H1 (cell line): ENCODE measurements around the gene WNK2. TPM values are rescaled to one million over a fixed set of nuclear protein-coding genes. Genes with fewer than 3 reads are reported as not detected.

Source experiments
- CTCF ChIA-PET: fragments of 300-600 bp; sonication (Branson Sonifier 250); formaldehyde crosslinking; loops from one replicate; lab custom pipeline; 2021; ENCODE audit not compliant: partially characterized antibody; lab: Charles Lee
- POLR2A ChIA-PET: fragments of 300-600 bp; sonication (Branson Sonifier 250); formaldehyde crosslinking; loops from one replicate; lab custom pipeline; 2021; ENCODE audit warnings: inconsistent platforms; ENCODE audit not compliant: partially characterized antibody; lab: Charles Lee
- DNase-seq, 2 experiments: peaks; one replicate each; pipeline versions ENCODE4 v3.0.0 to v3.0.0-alpha.2; 2010 to 2022; ENCODE audit warnings: low spot score in 2 of 2, low read depth in 1 of 2, mixed read lengths in 1 of 2
- FAIRE-seq: peaks from 2 replicates; lab custom pipeline; 2011; peaks lifted over from hg19 to GRCh38; lab: Jason Lieb, UNC
- H2AFZ ChIP-seq: 2 replicates; pipeline ENCODE4 v1.8.1; 2012; ENCODE audit warnings: low read length, inconsistent platforms
- H2AK5ac ChIP-seq: 2 replicates; pipeline ENCODE4 v1.6.1; 2013; ENCODE audit warnings: low read depth, low read length
- H2BK120ac ChIP-seq: replicated peaks from 2 replicates; pipeline ENCODE3; 2013; ENCODE audit warnings: low read depth, low read length, inconsistent platforms
- H2BK12ac ChIP-seq: 2 replicates; pipeline ENCODE4 v1.6.1; 2013; ENCODE audit warnings: low read depth, low read length
- H2BK15ac ChIP-seq: 2 replicates; pipeline ENCODE4 v1.6.1; 2013; ENCODE audit warnings: low read length
- H2BK20ac ChIP-seq: 2 replicates; pipeline ENCODE4 v1.6.1; 2013; ENCODE audit warnings: low read length
- H2BK5ac ChIP-seq: 2 replicates; pipeline ENCODE4 v1.6.1; 2013; ENCODE audit warnings: low read depth, low read length
- H3K14ac ChIP-seq: 2 replicates; pipeline ENCODE4 v1.6.1; 2013; ENCODE audit warnings: inconsistent platforms; ENCODE audit not compliant: insufficient read length
- H3K18ac ChIP-seq: 2 replicates; pipeline ENCODE4 v1.6.1; 2013; ENCODE audit warnings: low read length; ENCODE audit errors: extremely low read depth
- H3K23ac ChIP-seq: 2 replicates; pipeline ENCODE4 v1.6.1; 2013; ENCODE audit warnings: inconsistent platforms; ENCODE audit not compliant: insufficient read length
- H3K23me2 ChIP-seq: 2 replicates; pipeline ENCODE4 v1.6.1; 2013; ENCODE audit warnings: low read depth, low read length
- H3K27ac ChIP-seq: 2 replicates; pipeline ENCODE4 v1.6.1; 2011; ENCODE audit warnings: low read depth, low read length, inconsistent platforms
- H3K27me3 ChIP-seq, 4 experiments: replicated peaks in 1 of 4; 1 replicate in 1 of 4; 2 replicates in 3 of 4; pipeline versions ENCODE4 v1.6.1 to v1.8.1; 2011 to 2013; ENCODE audit warnings: low read length in 3 of 4, mild to moderate bottlenecking in 3 of 4, inconsistent platforms in 2 of 4, mixed read lengths in 2 of 4, moderate library complexity in 1 of 4; ENCODE audit not compliant: control insufficient read depth in 3 of 4, insufficient read depth in 3 of 4; ENCODE audit errors: extremely low read depth in 1 of 4
- H3K36me3 ChIP-seq, 4 experiments: 2 replicates each; pipeline versions ENCODE4 v1.6.1 to v1.8.1; 2011 to 2013; ENCODE audit warnings: mild to moderate bottlenecking in 4 of 4, low read length in 3 of 4, moderate library complexity in 2 of 4, control low read depth in 1 of 4, inconsistent platforms in 1 of 4; ENCODE audit not compliant: insufficient read depth in 4 of 4, control insufficient read depth in 2 of 4
- H3K4ac ChIP-seq: replicated peaks from 2 replicates; pipeline ENCODE3; 2013; ENCODE audit warnings: low read length, low read depth, mixed read lengths, inconsistent platforms; ENCODE audit not compliant: insufficient read length
- H3K4me1 ChIP-seq, 4 experiments: replicated peaks in 1 of 4; 1 replicate in 1 of 4; 2 replicates in 3 of 4; pipeline versions ENCODE4 v1.6.1 to v1.8.1; 2011 to 2013; ENCODE audit warnings: low read length in 3 of 4, inconsistent platforms in 2 of 4, mixed read lengths in 1 of 4; ENCODE audit not compliant: insufficient read depth in 4 of 4, control insufficient read depth in 3 of 4
- H3K4me2 ChIP-seq, 2 experiments: 2 replicates each; pipeline versions ENCODE4 v1.6.1 to v1.8.1; 2011 to 2013; ENCODE audit warnings: low read depth in 2 of 2, low read length in 2 of 2, control low read depth in 1 of 2, inconsistent platforms in 1 of 2, mild to moderate bottlenecking in 1 of 2; ENCODE audit not compliant: insufficient read depth in 1 of 2
- H3K4me3 ChIP-seq, 4 experiments: fragments of 200-600, 300-600 bp in 1 of 4; sonication (generic), shearing (Covaris generic), sonication (Bioruptor Twin) in 1 of 4; 2 replicates each; pipeline versions ENCODE4 v1.5.1 to v1.8.1; 2011 to 2016; ENCODE audit warnings: low read length in 4 of 4, low read depth in 3 of 4, control low read depth in 2 of 4, inconsistent platforms in 2 of 4, mild to moderate bottlenecking in 2 of 4, mixed read lengths in 1 of 4, moderate library complexity in 1 of 4; ENCODE audit not compliant: insufficient read depth in 2 of 4; ENCODE audit errors: extremely low read depth in 1 of 4
- H3K56ac ChIP-seq: replicated peaks from 2 replicates; pipeline ENCODE3; 2013; ENCODE audit warnings: low read depth, mild to moderate bottlenecking, mixed read lengths, low read length, inconsistent platforms; ENCODE audit not compliant: insufficient read length
- H3K79me1 ChIP-seq: 2 replicates; pipeline ENCODE4 v1.6.1; 2013; ENCODE audit warnings: low read depth, low read length, control low read depth
- H3K79me2 ChIP-seq, 2 experiments: 2 replicates each; pipeline versions ENCODE4 v1.6.1 to v1.8.1; 2012 to 2013; ENCODE audit warnings: low read length in 2 of 2, mild to moderate bottlenecking in 2 of 2, inconsistent platforms in 1 of 2; ENCODE audit not compliant: insufficient read depth in 2 of 2, control insufficient read depth in 1 of 2
- H3K9ac ChIP-seq, 4 experiments: replicated peaks in 1 of 4; 1 replicate in 1 of 4; 2 replicates in 3 of 4; pipeline versions ENCODE4 v1.6.1 to v1.8.1; 2011 to 2013; ENCODE audit warnings: low read depth in 3 of 4, low read length in 3 of 4, control low read depth in 2 of 4, mild to moderate bottlenecking in 2 of 4, moderate library complexity in 2 of 4, inconsistent platforms in 1 of 4; ENCODE audit errors: extremely low read depth in 1 of 4
- H3K9me3 ChIP-seq, 2 experiments: 2 replicates each; pipeline versions ENCODE4 v1.6.1 to v1.8.1; 2012 to 2013; ENCODE audit warnings: mild to moderate bottlenecking in 2 of 2, moderate library complexity in 2 of 2, control low read depth in 1 of 2, inconsistent platforms in 1 of 2, low read depth in 1 of 2, low read length in 1 of 2, mixed read lengths in 1 of 2; ENCODE audit not compliant: insufficient read depth in 2 of 2
- H4K20me1 ChIP-seq, 2 experiments: replicated peaks in 1 of 2; 2 replicates each; pipeline versions ENCODE3 to v1.8.1; 2011 to 2013; ENCODE audit warnings: inconsistent platforms in 2 of 2, low read length in 2 of 2, mild to moderate bottlenecking in 1 of 2; ENCODE audit not compliant: insufficient read depth in 2 of 2, control insufficient read depth in 1 of 2
- H4K5ac ChIP-seq: 2 replicates; pipeline ENCODE4 v1.6.1; 2013; ENCODE audit warnings: low read length, low read depth, mixed read lengths, inconsistent platforms; ENCODE audit not compliant: insufficient read length
- H4K8ac ChIP-seq: 2 replicates; pipeline ENCODE4 v1.8.0; 2013; ENCODE audit warnings: mild to moderate bottlenecking, moderate library complexity, low read length, inconsistent platforms; ENCODE audit not compliant: insufficient read depth; ENCODE audit errors: extremely low read depth
- H4K91ac ChIP-seq: replicated peaks from 2 replicates; pipeline ENCODE3; 2013; ENCODE audit warnings: low read length, mixed read lengths, inconsistent platforms; ENCODE audit not compliant: insufficient read length
- ASH2L ChIP-seq: fragments of 200-600, 300-600 bp; sonication (generic); IDR thresholded peaks from one replicate; pipeline ENCODE4 v1.7.1; 2017; ENCODE audit warnings: low read length
- HDAC2 ChIP-seq, 2 experiments: fragments of 300-600 bp in 1 of 2; sonication (generic) in 1 of 2; IDR thresholded peaks; 2 replicates each; pipeline ENCODE4 v1.6.1; 2011 to 2012; ENCODE audit warnings: low read depth in 2 of 2, low read length in 2 of 2, mild to moderate bottlenecking in 2 of 2, moderate library complexity in 2 of 2, borderline replicate concordance in 1 of 2, inconsistent platforms in 1 of 2
- KDM1A ChIP-seq: fragments of 200-600, 300-600 bp; sonication (generic); IDR thresholded peaks from 2 replicates; pipeline ENCODE4 v1.7.1; 2016; ENCODE audit warnings: mild to moderate bottlenecking, low read length, borderline replicate concordance
- WGBS, 2 experiments: shearing (Covaris generic) in 1 of 2; methylation state at CpG; one replicate each; pipeline versions ENCODE4 v1.1.6 to v1.1.7; 2013 to 2015; ENCODE audit warnings: low lambda C conversion rate in 2 of 2, mixed read lengths in 2 of 2, inconsistent platforms in 1 of 2, low coverage in 1 of 2, missing lambda C conversion rate in 1 of 2; ENCODE audit not compliant: insufficient replicate concordance in 2 of 2, insufficient coverage in 1 of 2, insufficient read length in 1 of 2; ENCODE audit errors: extremely low coverage in 1 of 2, missing lambda C conversion rate in 1 of 2; 5-methylcytosine and 5-hydroxymethylcytosine counted together
- polyA plus RNA-seq, 7 experiments: library from polyadenylated mRNA; depleted of rRNA in 3 of 7; stranded (reverse) in 5 of 7; unstranded in 2 of 7; fragments of >200 nt in 5 of 7; fragments of 200-250 nt in 2 of 7; gene quantifications; 1 replicate in 5 of 7; 2 replicates in 1 of 7; 4 replicates in 1 of 7; pipeline versions ENCODE4 v1.2.1 to v1.2.3, GENCODE V29; 2011 to 2013; ENCODE audit warnings: missing spikeins in 2 of 7, mixed read lengths in 2 of 7
- total RNA-seq: library from RNA; stranded (reverse); fragmentation: NEBNext Ultra II Directional; extraction: Animal tissue kit (Norgen Biotek cat#: 25700); gene quantifications from 2 replicates; pipeline ENCODE4 v1.2.1, GENCODE V29; 2021

WNK2 gene
- total and polyA plus RNA-seq, 2 of the 8 experiments (the other 6 are each of a cell fraction or from before 2014, with no cell fraction given), result 12.0 to 87.2 TPM

GRCh38 chr9:93196096-93197055 lies 12.4 kb downstream of the WNK2 start:
- no peak overlapping the region for H2BK12ac ChIP-seq
- H3K79me2 ChIP-seq, result peaks cover 0 to 61% of the 10 kb centered on the region in 2 experiments; a peak in 2 of 4 replicates
- ChIA-PET POLR2A (interaction anchor here (0.6 to 0.9 kb wide), 2 partner anchors 10 kb away, joined by 3 read pairs; no protein-coding TSS in a partner anchor), CTCF (interaction anchor here (0.6 to 1.2 kb wide), 5 partner anchors 9 to 510 kb away, joined by 3 to 4 read pairs (median 3); no protein-coding TSS in a partner anchor)
- H4K5ac ChIP-seq, result no peak overlapping the region
- H3K4me1 ChIP-seq, result peaks cover 0 to 17% (median 9%) of the 10 kb centered on the region in 4 experiments; a peak in 5 of 7 replicates
- H3K56ac ChIP-seq, result no peak overlapping the region
- H2BK5ac ChIP-seq, result no peak overlapping the region; the same call in 1 of the 2 replicates
- H3K27ac ChIP-seq, result no peak overlapping the region
- no peak overlapping the region for H3K14ac ChIP-seq
- H3K4ac ChIP-seq, result no peak overlapping the region
- no peaks in the 10 kb centered on the region; a peak in 1 of 8 replicates for H3K36me3 ChIP-seq
- H3K23me2 ChIP-seq, result no peaks in the 10 kb centered on the region
- no peak overlapping the region for H2BK20ac ChIP-seq
- no peak overlapping the region for H4K91ac ChIP-seq
- H3K18ac ChIP-seq, result no peak overlapping the region
- DNase-seq (no peak), FAIRE-seq (no peak)
- peaks cover 16 to 26% of the 10 kb centered on the region in 2 experiments for H4K20me1 ChIP-seq
- H3K4me3 ChIP-seq, result no peak overlapping the region
- H2AK5ac ChIP-seq, result no peak overlapping the region
- no peaks in the 10 kb centered on the region for H3K27me3 ChIP-seq
- TF ChIP-seq ASH2L, result no peak
- peak in 1 of 2 experiments; percentile 83; a peak in 1 of 4 replicates for TF ChIP-seq HDAC2 (IDR thresholded peaks at IDR 0.05; ENCODE audit: borderline replicate concordance in 1 of 2, low read depth in 2 of 2, low read length in 2 of 2)
- peak; percentile 89; the same call in 1 of the 2 replicates for TF ChIP-seq KDM1A
- WGBS, 2 experiments, result 84% methylated on average over 9 of the region's 9 CpGs; no CpG with 5 or more reads in 1 of the 2 experiments
- H3K9me3 ChIP-seq, result no peaks in the 10 kb centered on the region
- H4K8ac ChIP-seq, result no peak overlapping the region
- H2BK120ac ChIP-seq, result no peak overlapping the region
- H2BK15ac ChIP-seq, result no peak overlapping the region
- H3K9ac ChIP-seq, result no peak overlapping the region
- H3K4me2 ChIP-seq, result no peak overlapping the region
- no peak overlapping the region for H3K23ac ChIP-seq
- peaks cover 29% of the 10 kb centered on the region for H3K79me1 ChIP-seq
- no peak overlapping the region for H2AFZ ChIP-seq
